Measurements from ENCODE around the gene PIH1D2. TPM values are rescaled to one million over a fixed set of nuclear protein-coding genes. Genes with fewer than 3 reads are reported as not detected.

The PIH1D2 gene
- total and polyA plus RNA-seq, 9 of the 15 experiments (the other 6 are each of a cell fraction or from before 2014, with no cell fraction given): 1.5 to 5.4 (median 3.0) TPM

GRCh38 chr11:112097734-112098528 lies 24.1 kb upstream of the PIH1D2 start (continued):
- TF ChIP-seq ATF3 (IDR thresholded peaks at IDR 0.05) (peak; percentile 85), ATF3 (CRISPR knock-in tag; conservative IDR thresholded peaks at IDR 0.05) (no peak), SOX6 (IDR thresholded peaks at IDR 0.05) (peak; percentile 80), SFPQ (IDR thresholded peaks at IDR 0.05; ENCODE audit: low read depth, low read length) (no peak), POLR2H (tag; IDR thresholded peaks at IDR 0.05; ENCODE audit: low read depth) (0 out of 2 replicates have a peak, but pooled peaks have one; percentile 13), ZNF384 (IDR thresholded peaks at IDR 0.05; ENCODE audit: low read depth, low read length) (peak; percentile 42; the same call in 1 of the 2 replicates), MXD1 (CRISPR knock-in tag; IDR thresholded peaks at IDR 0.05; ENCODE audit: borderline replicate concordance, poor library complexity, severe bottlenecking) (no peak), PURB (CRISPR knock-in tag; IDR thresholded peaks at IDR 0.05; ENCODE audit: low read depth) (no peak)
